ENCODE results near the gene NHEJ1.

GRCh38 chr2:219079417-219079816 lies 81.2 kb downstream of the NHEJ1 start:
- TF ChIP-seq CTCF (IDR thresholded peaks at IDR 0.05) (no peak), POLR2A (IDR thresholded peaks at IDR 0.05) (no peak)

All from body of pancreas (tissue), 4 donors.